ENCODE results near the gene SMPD3. TPM values are rescaled to one million over a fixed set of nuclear protein-coding genes. Genes with fewer than 3 reads are reported as not detected.

The SMPD3 gene
- total RNA-seq, 1 experiment from 2014 or later = 0.77 TPM

- Histone ChIP-seq H3K4me3 (ENCODE audit: low read depth in 2 of 2, low read length in 2 of 2) (no peak overlapping the region), H3K27ac (ENCODE audit: low read length) (no peak overlapping the region), H3K4me1 (ENCODE audit: control insufficient read depth, insufficient read depth, low read length) (no peaks in the 10 kb centered on the region), H3K27me3 (ENCODE audit: control insufficient read depth, insufficient read depth, low read length) (no peaks in the 10 kb centered on the region), H3K9me3 (ENCODE audit: control insufficient read depth, insufficient read depth, low read depth, low read length) (no peaks in the 10 kb centered on the region), H3K36me3 (ENCODE audit: control insufficient read depth, insufficient read depth, low read length) (no peaks in the 10 kb centered on the region; the same call in 1 of the 2 replicates)
- intact Hi-C loops (cut with micrococcal nuclease; ENCODE audit: unreplicated experiment) (no loop called here), in situ Hi-C loops (cut with HindIII; ENCODE audit: low pct_unique_long_range_greater_than_20kb, low sequenced_read_pairs) (no loop called here)
- no peak for ATAC-seq
- ChIA-PET POLR2A (no interaction called here), CTCF (no interaction called here)
- TF ChIP-seq SIN3A (IDR thresholded peaks at IDR 0.05; ENCODE audit: borderline replicate concordance, insufficient read depth, low read depth, low read length) (no peak), REST (IDR thresholded peaks at IDR 0.05; ENCODE audit: insufficient read depth in 1 of 2, low read depth in 2 of 2, low read length in 1 of 2) (no peak), POLR2AphosphoS5 (IDR thresholded peaks at IDR 0.05; ENCODE audit: low read depth, low read length) (no peak), TCF7L2 (IDR thresholded peaks at IDR 0.05; ENCODE audit: low read depth, low read length) (no peak)
- TF ChIP-seq, protein P1, sequence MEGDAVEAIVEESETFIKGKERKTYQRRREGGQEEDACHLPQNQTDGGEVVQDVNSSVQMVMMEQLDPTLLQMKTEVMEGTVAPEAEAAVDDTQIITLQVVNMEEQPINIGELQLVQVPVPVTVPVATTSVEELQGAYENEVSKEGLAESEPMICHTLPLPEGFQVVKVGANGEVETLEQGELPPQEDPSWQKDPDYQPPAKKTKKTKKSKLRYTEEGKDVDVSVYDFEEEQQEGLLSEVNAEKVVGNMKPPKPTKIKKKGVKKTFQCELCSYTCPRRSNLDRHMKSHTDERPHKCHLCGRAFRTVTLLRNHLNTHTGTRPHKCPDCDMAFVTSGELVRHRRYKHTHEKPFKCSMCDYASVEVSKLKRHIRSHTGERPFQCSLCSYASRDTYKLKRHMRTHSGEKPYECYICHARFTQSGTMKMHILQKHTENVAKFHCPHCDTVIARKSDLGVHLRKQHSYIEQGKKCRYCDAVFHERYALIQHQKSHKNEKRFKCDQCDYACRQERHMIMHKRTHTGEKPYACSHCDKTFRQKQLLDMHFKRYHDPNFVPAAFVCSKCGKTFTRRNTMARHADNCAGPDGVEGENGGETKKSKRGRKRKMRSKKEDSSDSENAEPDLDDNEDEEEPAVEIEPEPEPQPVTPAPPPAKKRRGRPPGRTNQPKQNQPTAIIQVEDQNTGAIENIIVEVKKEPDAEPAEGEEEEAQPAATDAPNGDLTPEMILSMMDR (IDR thresholded peaks at IDR 0.05) = no peak
- BruUV-seq (replicated peaks) = no TSS peak
- no peak for DNase-seq (ENCODE audit: low read depth, low spot score)
Measured at GRCh38 chr16:68350813-68351350, 97.4 kb downstream of the SMPD3 start.

GRCh38 chr16:68349838-68350410, 98.4 kb downstream of the SMPD3 start:
- intact Hi-C loops (cut with micrococcal nuclease; ENCODE audit: unreplicated experiment) = no loop called here
- no peaks in the 10 kb centered on the region; the same call in 1 of the 2 replicates for H3K36me3 ChIP-seq (ENCODE audit: control insufficient read depth, insufficient read depth, low read length)
- POLR2A ChIA-PET = no interaction called here

More at GRCh38 chr16:68349838-68350410, 98.4 kb downstream of the SMPD3 start:
- Histone ChIP-seq H3K4me1 (ENCODE audit: control insufficient read depth, insufficient read depth, low read length) (no peaks in the 10 kb centered on the region), H3K9me3 (ENCODE audit: control insufficient read depth, insufficient read depth, low read depth, low read length) (no peaks in the 10 kb centered on the region), H3K27me3 (ENCODE audit: control insufficient read depth, insufficient read depth, low read length) (no peaks in the 10 kb centered on the region), H3K4me3 (ENCODE audit: low read depth in 2 of 2, low read length in 2 of 2) (no peak overlapping the region), H3K27ac (ENCODE audit: low read length) (no peak overlapping the region)
- CTCF ChIA-PET = no interaction called here
- no TSS peak for BruUV-seq (replicated peaks)
- in situ Hi-C loops (cut with HindIII; ENCODE audit: low pct_unique_long_range_greater_than_20kb, low sequenced_read_pairs) = no loop called here
- no peak for DNase-seq (ENCODE audit: low read depth, low spot score)
- TF ChIP-seq SIN3A (IDR thresholded peaks at IDR 0.05; ENCODE audit: borderline replicate concordance, insufficient read depth, low read depth, low read length) = no peak
- TF ChIP-seq, protein P1 (IDR thresholded peaks at IDR 0.05) = no peak
- TF ChIP-seq POLR2AphosphoS5 (IDR thresholded peaks at IDR 0.05; ENCODE audit: low read depth, low read length) = no peak
- TF ChIP-seq REST (IDR thresholded peaks at IDR 0.05; ENCODE audit: insufficient read depth in 1 of 2, low read depth in 2 of 2, low read length in 1 of 2) = no peak
- no peak for TF ChIP-seq TCF7L2 (IDR thresholded peaks at IDR 0.05; ENCODE audit: low read depth, low read length)
- ATAC-seq = no peak
